Stimulated activated CD4-positive, alpha-beta T cell treated with anti-CD3 and anti-CD28 coated beads, Interleukin-4, amount 100 ng/mL, for 4 hours (primary cell): Measurements from ENCODE around the gene UTP3.
"Not testable (repeated sequence)": the region's sequence is repeated elsewhere in the genome, so short reads cannot be mapped to it uniquely, and the experiment has no call there.

Source experiments
- DNase-seq, 2 experiments: peaks; one replicate each; pipeline ENCODE4 v3.0.0-alpha.2; 2020

UTP3 gene

DNA sequence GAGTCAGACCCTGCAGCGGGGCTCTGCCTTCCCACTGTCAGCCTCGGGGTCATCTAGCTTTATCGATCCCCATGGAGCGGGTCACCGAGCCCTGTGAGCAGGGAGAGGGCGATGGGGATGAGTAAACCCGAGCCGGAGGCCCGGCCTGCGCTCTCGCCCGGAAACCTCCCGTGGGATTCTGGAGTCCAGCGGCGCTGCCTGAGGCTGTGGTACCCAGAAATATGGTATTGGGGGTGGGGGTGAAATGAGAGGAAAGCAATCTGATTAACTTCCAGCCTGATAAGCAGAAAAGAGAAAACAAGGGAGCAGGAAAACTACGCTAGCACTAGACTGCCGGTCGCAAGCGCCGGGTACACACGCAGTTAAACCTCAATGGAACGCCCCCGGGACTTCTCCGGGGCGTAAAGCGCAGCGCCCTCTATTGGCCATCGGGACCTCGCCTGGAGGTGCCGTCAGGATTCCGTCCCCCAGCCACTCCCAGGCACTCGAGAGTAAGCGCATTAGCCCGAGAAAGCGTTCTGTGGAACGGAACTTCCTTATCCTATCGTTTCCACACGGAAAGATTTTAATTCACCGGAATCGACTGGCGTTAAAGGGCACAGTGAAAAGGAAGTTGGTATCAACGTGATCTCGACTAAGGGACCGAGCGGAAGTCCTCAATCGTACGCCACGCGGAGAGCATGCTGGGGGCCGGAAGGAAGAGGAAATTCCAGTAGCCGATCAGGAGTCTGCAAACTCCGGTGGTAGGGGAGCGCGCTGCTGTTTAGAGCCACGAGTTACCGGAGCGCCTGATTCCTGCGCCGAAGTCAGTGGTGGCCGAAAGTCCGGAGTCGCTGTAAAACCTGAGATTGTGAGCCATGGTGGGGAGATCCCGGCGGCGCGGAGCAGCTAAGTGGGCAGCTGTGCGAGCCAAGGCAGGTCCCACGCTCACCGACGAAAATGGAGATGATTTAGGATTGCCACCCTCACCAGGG is at the start of gene UTP3:
UTP3 (plus strand) TSS at position 712 of the 974 bp plus-strand sequence; CDS start at position 858, 146 bp downstream.
- DNase-seq, result peak; percentile 91 to 93

DNA sequence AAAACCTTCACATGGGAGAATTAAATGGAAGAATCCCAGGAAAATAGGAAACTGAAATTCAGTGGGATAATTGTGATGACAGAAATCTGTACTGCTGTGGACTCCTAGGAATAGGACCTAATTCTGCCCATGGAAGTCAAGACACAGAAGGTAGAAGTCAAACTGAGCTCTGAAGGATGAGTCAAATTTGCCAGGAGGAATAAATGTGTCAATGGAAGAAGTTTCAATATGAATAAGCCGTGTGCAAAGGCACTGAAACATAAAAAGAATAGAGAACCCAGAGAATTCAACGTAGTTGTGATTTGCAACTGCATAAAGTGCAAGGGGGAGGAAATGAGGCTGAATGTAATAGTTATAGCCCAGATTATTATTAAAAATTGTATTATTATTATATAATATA is 48.1 kb upstream of the UTP3 start:
- no peak for DNase-seq

DNA sequence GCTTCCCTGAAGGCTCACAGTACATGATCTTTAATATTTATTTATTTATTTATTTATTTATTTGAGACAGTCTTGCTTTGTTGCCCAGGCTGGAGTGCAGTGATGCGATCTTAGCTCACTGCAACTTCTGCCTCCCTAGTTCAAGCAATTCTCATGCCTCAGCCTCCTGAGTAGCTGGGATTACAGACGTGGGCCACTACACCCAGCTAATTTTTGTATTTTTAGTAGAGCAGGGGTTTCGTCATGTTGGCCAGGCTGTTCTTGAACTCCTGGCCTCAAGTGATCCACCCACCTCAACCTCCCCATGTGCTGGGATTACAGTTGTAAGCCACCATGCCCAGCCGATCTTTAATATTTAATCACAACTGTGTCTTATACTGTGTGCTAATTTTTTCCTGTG is 37.6 kb upstream of the UTP3 start:
- not testable (repeated sequence) for DNase-seq

GRCh38 chr4:70651864-70652506 is 36.3 kb upstream of the UTP3 start:
- no peak for DNase-seq

- DNase-seq, result no peak
Measured at GRCh38 chr4:70654605-70655011, 33.7 kb upstream of the UTP3 start.

DNA sequence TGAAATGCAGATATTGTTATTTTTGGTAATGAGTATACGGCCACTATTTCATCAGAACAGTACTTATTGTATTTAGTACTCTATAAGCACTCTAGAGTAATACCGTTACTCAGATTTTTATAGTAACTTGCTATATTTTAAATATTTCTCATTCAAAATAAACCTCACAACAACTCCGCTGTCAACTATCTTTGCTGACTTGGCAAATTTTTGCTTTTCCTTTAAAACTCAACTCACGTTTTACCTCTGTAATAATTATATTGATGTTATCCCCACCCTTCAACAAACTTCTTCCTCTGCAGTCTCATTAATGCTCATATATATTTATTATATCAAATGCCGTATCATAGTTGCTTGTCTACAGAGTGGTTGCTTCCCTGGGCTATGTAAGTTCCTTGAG is 31.0 kb upstream of the UTP3 start:
- no peak for DNase-seq

- DNase-seq, result no peak
Measured at GRCh38 chr4:70658418-70658817, 29.9 kb upstream of the UTP3 start.

- DNase-seq, result no peak
Measured at GRCh38 chr4:70660106-70660505, 28.2 kb upstream of the UTP3 start.

GRCh38 chr4:70661309-70661922 is 26.9 kb upstream of the UTP3 start:
- not testable (repeated sequence) for DNase-seq

DNA sequence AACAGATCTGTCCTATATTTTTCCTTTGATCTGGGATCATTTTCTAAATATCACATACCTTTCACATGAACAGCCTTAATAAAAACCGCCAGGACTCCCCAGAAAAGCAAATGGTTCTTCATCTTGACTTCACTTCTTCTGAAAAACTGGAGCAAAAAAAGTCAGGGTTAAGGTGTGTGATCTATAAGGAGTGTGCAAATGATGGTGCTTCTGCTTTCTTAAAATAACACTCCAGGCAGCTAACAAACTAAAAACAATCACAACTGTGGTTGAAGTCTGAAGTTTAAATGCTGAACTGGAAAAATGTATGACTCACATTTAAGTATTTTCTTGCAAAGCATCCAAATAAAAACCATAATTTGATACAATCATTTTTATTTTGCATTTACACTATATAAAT is 22.0 kb upstream of the UTP3 start, which contains the start of gene JCHAIN:
JCHAIN (minus strand) TSS at position 140 of the 400 bp plus-strand sequence; CDS start at position 122, 18 bp downstream.
- no peak for DNase-seq

DNA sequence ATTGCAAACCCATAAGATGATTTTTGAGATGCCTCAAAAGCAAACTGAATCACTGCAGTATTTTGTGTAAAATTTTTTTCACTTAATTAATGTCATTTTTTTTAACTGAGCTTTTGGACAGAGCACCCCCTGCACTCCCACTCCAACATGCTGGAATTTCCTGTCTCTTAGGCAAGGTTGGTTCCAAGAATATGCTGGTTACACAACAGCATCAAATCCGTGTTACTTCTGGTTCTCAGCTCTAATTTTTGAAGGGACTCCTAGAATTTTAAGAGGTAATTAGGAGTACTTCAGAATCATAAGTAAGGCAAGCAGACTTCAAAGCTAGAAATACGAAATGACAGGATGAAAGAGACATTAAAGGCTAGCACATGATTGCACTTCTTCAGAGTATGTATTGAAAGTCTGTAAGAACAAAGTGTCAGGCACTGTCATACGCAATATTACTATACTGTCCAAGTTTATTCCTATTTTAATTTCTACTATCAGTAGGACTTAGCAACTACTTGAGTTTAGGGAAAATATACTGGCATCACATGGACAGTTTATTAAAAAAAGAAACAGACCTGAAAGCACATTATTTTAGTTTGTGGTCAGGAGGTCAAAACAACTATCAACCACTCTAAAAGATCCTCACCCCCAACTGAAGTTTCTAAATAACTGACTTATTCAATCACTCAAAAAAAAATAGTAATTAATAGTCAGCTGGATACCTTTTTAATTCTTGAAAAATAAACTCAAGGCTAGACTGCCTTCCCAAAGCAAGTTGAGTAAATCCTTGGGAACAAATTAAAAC is 20.4 kb upstream of the UTP3 start:
- no peak for DNase-seq

- no peak for DNase-seq
Measured at GRCh38 chr4:70670332-70671014, 17.9 kb upstream of the UTP3 start.

GRCh38 chr4:70671091-70671490 is 17.2 kb upstream of the UTP3 start:
- DNase-seq, result no peak

DNA sequence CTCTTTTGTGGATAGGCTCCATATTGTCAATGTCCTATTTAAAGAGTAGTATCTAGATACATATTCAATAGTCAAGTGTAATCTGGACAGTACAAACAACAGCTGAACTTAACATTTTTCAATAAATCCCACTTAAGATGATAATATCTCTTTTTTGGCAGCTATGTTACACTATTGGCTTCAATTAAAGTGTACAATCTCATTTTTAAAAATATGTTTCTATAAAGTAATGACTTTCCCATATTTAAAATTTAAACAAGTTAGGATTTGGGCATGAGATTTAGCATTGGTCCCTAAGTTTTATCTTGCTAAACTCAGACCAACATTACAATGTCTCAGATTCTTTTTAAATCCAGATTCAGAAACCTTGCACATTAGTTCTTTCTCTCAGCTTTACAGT is 14.1 kb upstream of the UTP3 start:
- DNase-seq, result no peak

DNA sequence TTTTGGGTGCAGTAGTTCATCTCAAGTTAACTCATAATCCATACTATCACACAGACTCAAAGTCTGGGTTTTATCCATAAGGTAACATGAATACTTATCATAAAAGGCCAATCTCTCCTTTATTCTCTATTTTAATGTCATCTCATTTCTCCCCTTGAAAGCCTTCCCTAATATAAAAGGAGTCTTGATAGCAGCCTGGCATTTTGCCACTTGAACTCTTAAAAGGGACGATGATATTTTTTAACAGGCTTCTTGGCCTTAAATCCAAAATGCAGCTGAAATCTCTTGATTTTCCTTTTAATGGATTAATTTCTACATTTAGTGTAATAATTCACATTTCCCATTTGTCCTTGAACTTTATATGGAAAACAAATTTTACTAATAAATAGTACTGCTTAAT is 13.6 kb upstream of the UTP3 start:
- no peak for DNase-seq

GRCh38 chr4:70676554-70677090 is 11.7 kb upstream of the UTP3 start:
- no peak for DNase-seq

- no peak for DNase-seq
Measured at GRCh38 chr4:70678383-70678999, 9.8 kb upstream of the UTP3 start.

- no peak for DNase-seq
Measured at GRCh38 chr4:70680934-70681333, 7.4 kb upstream of the UTP3 start.

DNA sequence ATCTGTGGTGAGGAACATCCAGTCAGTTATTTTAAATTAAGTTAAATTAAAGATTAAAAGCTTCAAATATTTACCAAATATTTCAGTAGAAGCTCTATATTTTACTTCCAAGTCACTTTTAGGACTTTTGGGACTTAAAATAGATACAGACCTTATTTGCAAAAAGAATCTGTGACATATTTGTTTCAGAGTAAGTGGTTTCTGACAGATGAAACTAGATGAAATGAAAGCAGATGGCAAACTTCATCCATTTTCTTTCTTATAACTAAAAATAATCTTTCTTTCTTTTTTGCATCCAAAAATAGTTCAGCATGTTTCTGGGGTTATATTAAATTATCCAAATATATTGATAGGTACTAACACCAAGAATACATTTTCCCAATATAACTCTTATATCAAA is 6.6 kb upstream of the UTP3 start:
- no peak for DNase-seq

GRCh38 chr4:70682142-70682541 is 6.2 kb upstream of the UTP3 start:
- DNase-seq, result not testable (repeated sequence)

DNA sequence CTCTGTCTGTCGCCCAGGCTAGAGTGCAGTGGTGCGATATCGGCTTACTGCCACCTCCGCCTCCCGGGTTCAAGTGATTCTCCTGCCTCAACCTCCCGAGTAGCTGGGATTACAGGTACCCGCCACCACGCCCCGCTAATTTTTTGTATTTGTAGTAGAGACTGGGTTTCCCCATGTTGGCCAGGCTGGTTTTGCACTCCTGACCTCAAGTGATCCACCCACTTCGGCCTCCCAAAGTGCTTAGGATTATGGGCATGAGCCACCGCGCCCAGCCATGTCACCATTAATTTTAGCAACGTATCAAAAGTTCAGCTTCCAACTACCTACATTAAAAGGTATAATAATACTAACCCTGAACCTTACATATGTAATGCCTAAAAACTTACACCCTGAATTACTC is 940 bp upstream of the UTP3 start:
- no peak for DNase-seq
